Measurements from ENCODE around the gene MAGOHB. TPM values are rescaled to one million over a fixed set of nuclear protein-coding genes. Genes with fewer than 3 reads are reported as not detected.

The MAGOHB gene
- total RNA-seq, 1 donor from 2014 or later = 5.4 TPM

DNA sequence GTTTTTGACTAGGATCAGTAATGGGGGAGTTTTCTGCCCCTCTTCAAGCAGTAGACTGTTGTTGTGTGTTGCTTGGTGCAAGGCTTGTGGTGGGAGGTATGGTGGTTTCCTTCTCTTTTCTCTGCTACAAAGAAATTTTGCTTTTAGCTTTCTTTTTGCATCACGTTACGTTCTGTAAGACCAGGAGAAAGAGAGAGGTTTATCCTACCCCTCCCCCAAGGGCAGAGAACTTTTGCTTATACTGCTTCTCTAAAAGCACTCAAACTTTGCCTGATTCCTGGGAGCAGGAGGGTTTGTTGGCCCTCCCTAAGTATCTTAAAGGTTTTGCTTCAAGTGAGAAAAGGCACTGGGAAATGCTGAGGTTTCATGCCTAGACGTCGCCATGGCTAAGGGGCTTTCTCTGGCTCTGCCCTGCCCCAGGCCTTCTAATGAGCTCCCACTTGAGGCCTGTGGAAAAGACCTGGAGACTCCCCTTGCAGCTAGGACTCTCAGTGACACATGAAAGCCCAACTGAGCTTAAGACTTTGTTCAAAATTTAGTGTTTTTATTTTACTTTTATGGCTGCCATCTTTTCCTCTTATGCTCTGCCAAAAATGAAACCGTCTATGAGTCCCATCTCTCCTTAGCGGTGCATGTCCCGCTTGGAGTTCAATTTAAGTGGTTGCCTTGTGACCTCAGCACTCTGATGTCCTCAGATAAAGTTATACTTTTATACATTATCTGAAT lies 58.5 kb downstream of the MAGOHB start:
- TF ChIP-seq, protein P1, sequence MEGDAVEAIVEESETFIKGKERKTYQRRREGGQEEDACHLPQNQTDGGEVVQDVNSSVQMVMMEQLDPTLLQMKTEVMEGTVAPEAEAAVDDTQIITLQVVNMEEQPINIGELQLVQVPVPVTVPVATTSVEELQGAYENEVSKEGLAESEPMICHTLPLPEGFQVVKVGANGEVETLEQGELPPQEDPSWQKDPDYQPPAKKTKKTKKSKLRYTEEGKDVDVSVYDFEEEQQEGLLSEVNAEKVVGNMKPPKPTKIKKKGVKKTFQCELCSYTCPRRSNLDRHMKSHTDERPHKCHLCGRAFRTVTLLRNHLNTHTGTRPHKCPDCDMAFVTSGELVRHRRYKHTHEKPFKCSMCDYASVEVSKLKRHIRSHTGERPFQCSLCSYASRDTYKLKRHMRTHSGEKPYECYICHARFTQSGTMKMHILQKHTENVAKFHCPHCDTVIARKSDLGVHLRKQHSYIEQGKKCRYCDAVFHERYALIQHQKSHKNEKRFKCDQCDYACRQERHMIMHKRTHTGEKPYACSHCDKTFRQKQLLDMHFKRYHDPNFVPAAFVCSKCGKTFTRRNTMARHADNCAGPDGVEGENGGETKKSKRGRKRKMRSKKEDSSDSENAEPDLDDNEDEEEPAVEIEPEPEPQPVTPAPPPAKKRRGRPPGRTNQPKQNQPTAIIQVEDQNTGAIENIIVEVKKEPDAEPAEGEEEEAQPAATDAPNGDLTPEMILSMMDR (IDR thresholded peaks at IDR 0.05) = no peak
- H3K4me3 ChIP-seq = no peak overlapping the region
- no peak for DNase-seq (ENCODE audit: low spot score in 2 of 2)
- no peaks in the 10 kb centered on the region for H3K9me3 ChIP-seq
- no peaks in the 10 kb centered on the region for H3K27me3 ChIP-seq
- intact Hi-C loops (cut with DNase I) = no loop called here
- H3K4me1 ChIP-seq = no peaks in the 10 kb centered on the region
- H3K27ac ChIP-seq = no peak overlapping the region
- H3K36me3 ChIP-seq = no peaks in the 10 kb centered on the region

DNA sequence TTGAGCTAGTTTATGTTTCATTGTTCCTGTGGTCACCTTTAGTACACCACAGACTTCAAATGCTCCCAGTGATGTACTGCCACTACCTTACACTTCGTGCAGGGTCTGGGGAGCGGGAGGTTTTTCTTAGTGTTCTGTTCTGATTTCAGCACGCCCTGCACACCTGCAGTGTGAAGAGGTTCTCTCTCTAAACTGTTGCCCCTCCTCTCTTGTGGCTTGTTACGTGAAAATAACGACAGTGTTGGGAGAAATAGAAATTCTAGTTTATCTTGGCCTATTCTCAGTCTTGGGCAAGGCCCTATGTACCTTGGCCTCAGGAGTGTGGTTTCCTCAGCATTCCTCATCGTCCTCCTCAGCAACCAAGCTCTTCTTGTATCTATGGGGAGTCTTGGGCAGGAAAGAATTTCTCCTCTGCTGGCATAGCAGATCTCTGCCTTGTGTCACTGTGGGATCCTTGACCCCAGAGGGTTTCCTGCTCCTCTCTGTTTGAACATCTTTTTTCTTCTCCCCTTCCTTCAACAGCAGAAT lies 59.1 kb downstream of the MAGOHB start:
- H3K9me3 ChIP-seq = no peaks in the 10 kb centered on the region
- H3K4me1 ChIP-seq = no peaks in the 10 kb centered on the region
- no peaks in the 10 kb centered on the region for H3K36me3 ChIP-seq
- no peak overlapping the region for H3K27ac ChIP-seq
- no peak overlapping the region for H3K4me3 ChIP-seq
- H3K27me3 ChIP-seq = no peaks in the 10 kb centered on the region
- intact Hi-C loops (cut with DNase I) = no loop called here
- DNase-seq (ENCODE audit: low spot score in 2 of 2) = no peak
- TF ChIP-seq, protein P1 (IDR thresholded peaks at IDR 0.05) = no peak

Other genes starting within 250 kb of the MAGOHB start
- gene KLRK1, start 223.6 kb downstream of the MAGOHB start, total RNA-seq = not detected
- gene KLRC4, start 203.9 kb downstream of the MAGOHB start, total RNA-seq = not detected
- not detected for gene KLRC3, start 193.0 kb downstream of the MAGOHB start, total RNA-seq
- gene KLRC2, start 177.6 kb downstream of the MAGOHB start, total RNA-seq = not detected
- gene KLRC1, start 160.2 kb downstream of the MAGOHB start, total RNA-seq = not detected
- gene EIF2S3B, start 107.7 kb downstream of the MAGOHB start, total RNA-seq = not detected
- gene STYK1, start 60.4 kb upstream of the MAGOHB start, total RNA-seq = 0.21 TPM
- 326 TPM for gene YBX3, start 109.7 kb upstream of the MAGOHB start, total RNA-seq
- not detected for gene TAS2R7, start 189.0 kb upstream of the MAGOHB start, total RNA-seq
- not detected for gene TAS2R8, start 193.7 kb upstream of the MAGOHB start, total RNA-seq
- not detected for gene TAS2R9, start 196.6 kb upstream of the MAGOHB start, total RNA-seq
- gene TAS2R10, start 212.7 kb upstream of the MAGOHB start, total RNA-seq = not detected
- gene PRR4, start 235.9 kb upstream of the MAGOHB start, total RNA-seq = not detected

Measured in ascending aorta (tissue), 2 donors.